Measurements from ENCODE around the gene AOPEP.

AOPEP gene

GRCh38 chr9:95030344-95030743 is 303.8 kb downstream of the AOPEP start:
- Histone ChIP-seq H2AFZ (no peak overlapping the region), H3K9ac (no peak overlapping the region), H3K27me3 (ENCODE audit: control insufficient read depth, insufficient read depth, low read length) (no peaks in the 10 kb centered on the region), H3K36me3 (ENCODE audit: control insufficient read depth, insufficient read depth, low read length) (no peaks in the 10 kb centered on the region), H3K4me2 (ENCODE audit: low read length) (peak overlapping the region; percentile 38), H3K79me2 (peaks cover 34% of the 10 kb centered on the region), H3K4me3 (ENCODE audit: low read depth, low read length) (peak overlapping the region; percentile 21), H3K9me3 (ENCODE audit: control insufficient read depth, low read length) (no peaks in the 10 kb centered on the region), H3K4me1 (peaks cover 33% of the 10 kb centered on the region), H3K27ac (peak overlapping the region; percentile 36)
- TF ChIP-seq CTCF (IDR thresholded peaks at IDR 0.05): no peak

- Histone ChIP-seq H3K27me3 (ENCODE audit: control insufficient read depth, insufficient read depth, low read length) (no peaks in the 10 kb centered on the region), H3K9ac (no peak overlapping the region), H3K79me2 (peaks cover 34% of the 10 kb centered on the region), H3K4me2 (ENCODE audit: low read length) (peak overlapping the region; percentile 38), H3K4me1 (peaks cover 33% of the 10 kb centered on the region), H3K9me3 (ENCODE audit: control insufficient read depth, low read length) (no peaks in the 10 kb centered on the region), H3K36me3 (ENCODE audit: control insufficient read depth, insufficient read depth, low read length) (no peaks in the 10 kb centered on the region), H3K4me3 (ENCODE audit: low read depth, low read length) (peak overlapping the region; percentile 21), H2AFZ (no peak overlapping the region), H3K27ac (peak overlapping the region; percentile 60)
- no peak for TF ChIP-seq CTCF (IDR thresholded peaks at IDR 0.05)
These were observed 304.6 kb downstream of the AOPEP start for GRCh38 chr9:95030920-95031642.

GRCh38 chr9:95031711-95032461 is 305.4 kb downstream of the AOPEP start:
- no peak overlapping the region for H3K9ac ChIP-seq
- H3K27ac ChIP-seq: peak overlapping the region; percentile 60

GRCh38 chr9:95032580-95033341 is 306.3 kb downstream of the AOPEP start:
- Histone ChIP-seq H3K4me2 (ENCODE audit: low read length) (peak overlapping the region; percentile 38), H3K36me3 (ENCODE audit: control insufficient read depth, insufficient read depth, low read length) (no peaks in the 10 kb centered on the region), H3K4me1 (peaks cover 33% of the 10 kb centered on the region), H3K27me3 (ENCODE audit: control insufficient read depth, insufficient read depth, low read length) (no peaks in the 10 kb centered on the region), H2AFZ (no peak overlapping the region), H3K9me3 (ENCODE audit: control insufficient read depth, low read length) (no peaks in the 10 kb centered on the region), H3K79me2 (peaks cover 31% of the 10 kb centered on the region), H3K9ac (no peak overlapping the region), H3K27ac (peak overlapping the region; percentile 60), H3K4me3 (ENCODE audit: low read depth, low read length) (peak overlapping the region; percentile 45)
- TF ChIP-seq CTCF (IDR thresholded peaks at IDR 0.05): no peak

More at GRCh38 chr9:95031711-95032461, 305.4 kb downstream of the AOPEP start:
- Histone ChIP-seq H3K9me3 (ENCODE audit: control insufficient read depth, low read length) (no peaks in the 10 kb centered on the region), H3K4me2 (ENCODE audit: low read length) (peak overlapping the region; percentile 38), H3K4me3 (ENCODE audit: low read depth, low read length) (peak overlapping the region; percentile 45), H3K36me3 (ENCODE audit: control insufficient read depth, insufficient read depth, low read length) (no peaks in the 10 kb centered on the region), H3K27me3 (ENCODE audit: control insufficient read depth, insufficient read depth, low read length) (no peaks in the 10 kb centered on the region), H3K79me2 (peaks cover 31% of the 10 kb centered on the region), H2AFZ (no peak overlapping the region), H3K4me1 (peaks cover 31% of the 10 kb centered on the region)
- no peak for TF ChIP-seq CTCF (IDR thresholded peaks at IDR 0.05)
